Measurements from ENCODE around the gene GTF2IRD1. TPM values are rescaled to one million over a fixed set of nuclear protein-coding genes. Genes with fewer than 3 reads are reported as not detected.

GTF2IRD1 gene
- total RNA-seq, 4 donors from 2014 or later: 42.9 to 109 (median 77.0) TPM

DNA sequence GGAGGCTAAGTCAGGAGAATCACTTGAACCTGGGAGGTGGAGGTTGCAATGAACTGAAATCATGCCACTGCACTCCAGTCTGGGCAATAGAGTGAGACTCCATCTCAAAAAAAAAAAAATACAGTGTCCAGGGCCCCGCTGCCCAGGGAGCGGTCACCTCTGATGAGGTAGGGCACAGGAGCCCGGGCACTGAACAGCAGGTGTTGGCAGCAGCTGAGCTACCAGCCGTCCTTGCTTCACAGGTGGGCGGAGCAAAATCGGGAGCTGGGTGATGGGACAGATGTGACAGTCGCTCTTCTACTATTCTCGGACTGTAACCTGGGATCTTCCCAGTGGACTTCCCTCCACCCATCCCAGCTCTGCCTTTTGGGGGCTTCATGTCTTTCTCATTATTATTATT, 49.4 kb downstream of the GTF2IRD1 start:
- TF ChIP-seq POLR2A (IDR thresholded peaks at IDR 0.05) (no peak), CTCF (IDR thresholded peaks at IDR 0.05 in 4 of 5, conservative IDR thresholded peaks at IDR 0.05 in 1 of 5) (no peak)
- Histone ChIP-seq H3K4me3 (no peak overlapping the region), H3K4me1 (peaks cover 14 to 37% of the 10 kb centered on the region in 2 donors), H3K27me3 (no peaks in the 10 kb centered on the region), H3K36me3 (no peaks in the 10 kb centered on the region), H3K27ac (peak overlapping the region; percentile 87 to 94 (median 90)), H3K9me3 (no peaks in the 10 kb centered on the region)
- DNase-seq (peak; percentile 38 to 73), ATAC-seq (no peak)
- intact Hi-C loops (cut with DNase I; ENCODE audit: low total_unique reads) (no loop called here), in situ Hi-C loops (cut with MboI; ENCODE audit: low sequenced_read_pairs in 4 of 4) (no loop called here)

DNA sequence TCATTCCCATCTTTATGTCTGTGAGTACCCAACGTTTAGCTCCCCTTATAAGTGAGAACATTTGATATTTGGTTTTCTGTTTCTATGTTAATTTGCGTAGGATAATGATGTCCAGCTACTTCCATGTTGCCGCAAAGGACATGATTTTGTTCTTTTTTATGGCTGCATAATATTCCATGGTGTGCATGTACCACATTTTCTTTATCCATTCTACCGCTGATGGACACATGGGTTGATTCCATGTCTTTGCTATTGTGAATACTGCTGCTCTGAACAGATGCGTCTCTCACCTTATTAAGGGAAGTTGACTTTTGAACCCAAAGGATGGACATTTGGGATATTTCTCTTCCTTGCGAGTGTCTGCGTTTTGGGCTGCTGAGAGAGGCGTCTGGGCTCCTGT, 50.2 kb downstream of the GTF2IRD1 start:
- peak overlapping the region; percentile 87 to 94 (median 90) for H3K27ac ChIP-seq
- peaks cover 14 to 37% of the 10 kb centered on the region in 2 donors for H3K4me1 ChIP-seq
- no peaks in the 10 kb centered on the region for H3K27me3 ChIP-seq
- no peak overlapping the region for H3K4me3 ChIP-seq
- H3K36me3 ChIP-seq: no peaks in the 10 kb centered on the region
- in situ Hi-C loops (cut with MboI; ENCODE audit: low sequenced_read_pairs in 4 of 4) (no loop called here), intact Hi-C loops (cut with DNase I; ENCODE audit: low total_unique reads) (no loop called here)
- ATAC-seq: no peak
- TF ChIP-seq CTCF (IDR thresholded peaks at IDR 0.05 in 4 of 5, conservative IDR thresholded peaks at IDR 0.05 in 1 of 5) (no peak), POLR2A (IDR thresholded peaks at IDR 0.05) (no peak)
- no peaks in the 10 kb centered on the region for H3K9me3 ChIP-seq
- DNase-seq: no peak

DNA sequence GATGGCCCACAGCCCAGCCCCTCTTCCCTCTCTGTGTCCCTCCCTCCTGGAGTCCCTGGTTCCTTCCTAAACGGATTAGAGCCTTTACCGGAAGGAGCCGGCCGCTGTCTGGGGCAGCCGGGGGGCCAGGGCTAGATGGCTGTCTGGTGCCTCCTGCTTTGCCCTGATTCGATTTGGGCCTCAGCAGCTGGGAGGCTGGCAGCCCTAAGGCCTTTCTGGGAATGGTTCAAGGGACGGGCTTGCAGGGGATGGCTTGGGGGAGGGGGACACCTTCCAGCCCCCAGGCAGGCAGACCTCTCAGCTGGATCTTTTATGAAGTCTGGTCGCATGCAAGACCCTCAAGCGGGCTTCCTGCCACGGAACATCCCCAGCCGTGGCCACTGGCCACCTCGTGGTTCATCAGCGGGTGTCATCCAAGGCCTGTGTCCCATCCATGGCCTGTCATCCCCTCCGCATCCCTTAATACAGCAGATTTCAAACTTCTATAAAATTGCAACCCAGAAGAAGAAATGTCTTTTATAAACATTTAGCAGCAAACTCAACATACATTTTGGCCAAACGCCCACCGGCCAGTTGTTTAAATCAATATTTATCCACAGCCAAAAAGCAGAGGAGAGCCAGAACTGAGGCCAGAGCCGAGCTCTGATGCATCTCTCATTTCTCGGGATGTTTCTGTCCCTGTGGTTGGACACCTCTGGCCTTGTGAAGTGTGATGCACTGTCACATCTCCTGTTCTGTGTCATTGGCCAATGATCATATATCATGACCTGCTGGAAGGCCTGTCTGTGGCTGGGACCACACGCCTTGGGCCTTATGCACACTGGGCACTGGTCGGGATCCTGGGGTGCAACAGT, 52.0 kb downstream of the GTF2IRD1 start:
- Histone ChIP-seq H3K9me3 (no peaks in the 10 kb centered on the region), H3K4me3 (no peak overlapping the region), H3K27ac (peak overlapping the region; percentile 54 to 94 (median 74)), H3K36me3 (no peaks in the 10 kb centered on the region), H3K27me3 (no peaks in the 10 kb centered on the region), H3K4me1 (peaks cover 14 to 32% of the 10 kb centered on the region in 2 donors)
- no peak for TF ChIP-seq CTCF (IDR thresholded peaks at IDR 0.05 in 4 of 5, conservative IDR thresholded peaks at IDR 0.05 in 1 of 5)
- TF ChIP-seq POLR2A (IDR thresholded peaks at IDR 0.05): no peak
- intact Hi-C loops (cut with DNase I; ENCODE audit: low total_unique reads) (no loop called here), in situ Hi-C loops (cut with MboI; ENCODE audit: low sequenced_read_pairs in 4 of 4) (no loop called here)
- DNase-seq (no peak), ATAC-seq (no peak)

GRCh38 chr7:74506325-74506724, 52.6 kb downstream of the GTF2IRD1 start:
- H3K36me3 ChIP-seq: no peaks in the 10 kb centered on the region
- no peaks in the 10 kb centered on the region for H3K9me3 ChIP-seq
- intact Hi-C loops (cut with DNase I; ENCODE audit: low total_unique reads) (no loop called here), in situ Hi-C loops (cut with MboI; ENCODE audit: low sequenced_read_pairs in 4 of 4) (no loop called here)
- no peak for TF ChIP-seq CTCF (IDR thresholded peaks at IDR 0.05 in 4 of 5, conservative IDR thresholded peaks at IDR 0.05 in 1 of 5)
- TF ChIP-seq POLR2A (IDR thresholded peaks at IDR 0.05): no peak
- no peak overlapping the region for H3K4me3 ChIP-seq
- H3K27me3 ChIP-seq: no peaks in the 10 kb centered on the region
- peaks cover 8 to 27% of the 10 kb centered on the region in 2 donors for H3K4me1 ChIP-seq
- no peak for ATAC-seq
- DNase-seq: no peak
- peak overlapping the region; percentile 54 to 94 (median 74) for H3K27ac ChIP-seq

Measured in gastrocnemius medialis (tissue), 4 donors.